ENCODE measurements around the gene AGT.
"Not testable (repeated sequence)": the region's sequence is repeated elsewhere in the genome, so short reads cannot be mapped to it uniquely, and the experiment has no call there.

The AGT gene

GRCh38 chr1:230674581-230674980 is 39.3 kb downstream of the AGT start:
- Mint-ChIP-seq H3K36me3 (ENCODE audit: low read depth) (peaks cover 70% of the 10 kb centered on the region), H3K27ac (no peak overlapping the region), H3K9me3 (no peaks in the 10 kb centered on the region), H3K27me3 (no peaks in the 10 kb centered on the region), H3K4me1 (ENCODE audit: low read depth) (peaks cover 4% of the 10 kb centered on the region), H3K4me3 (no peak overlapping the region)

- no peak overlapping the region for H3K4me3 Mint-ChIP-seq
- peaks cover 76% of the 10 kb centered on the region for H3K36me3 Mint-ChIP-seq (ENCODE audit: low read depth)
- H3K4me1 Mint-ChIP-seq (ENCODE audit: low read depth) = no peaks in the 10 kb centered on the region
- no peaks in the 10 kb centered on the region for H3K27me3 Mint-ChIP-seq
- no peak overlapping the region for H3K27ac Mint-ChIP-seq
- H3K9me3 Mint-ChIP-seq = no peaks in the 10 kb centered on the region
These were observed 44.4 kb downstream of the AGT start for GRCh38 chr1:230669543-230669942.

- no peaks in the 10 kb centered on the region for H3K9me3 Mint-ChIP-seq
- H3K4me3 Mint-ChIP-seq = no peak overlapping the region
- peaks cover 78% of the 10 kb centered on the region for H3K36me3 Mint-ChIP-seq (ENCODE audit: low read depth)
- no peaks in the 10 kb centered on the region for H3K4me1 Mint-ChIP-seq (ENCODE audit: low read depth)
- no peak overlapping the region for H3K27ac Mint-ChIP-seq
- H3K27me3 Mint-ChIP-seq = no peaks in the 10 kb centered on the region
These were observed 45.7 kb downstream of the AGT start for GRCh38 chr1:230668227-230668626.

GRCh38 chr1:230661976-230662375 is 51.9 kb downstream of the AGT start:
- Mint-ChIP-seq H3K4me1 (ENCODE audit: low read depth) (peaks cover 6% of the 10 kb centered on the region), H3K27ac (no peak overlapping the region), H3K9me3 (no peaks in the 10 kb centered on the region), H3K4me3 (no peak overlapping the region), H3K27me3 (no peaks in the 10 kb centered on the region), H3K36me3 (ENCODE audit: low read depth) (peaks cover 67% of the 10 kb centered on the region)

- Mint-ChIP-seq H3K36me3 (ENCODE audit: low read depth) (peaks cover 56% of the 10 kb centered on the region), H3K27ac (no peak overlapping the region), H3K4me3 (no peak overlapping the region), H3K27me3 (no peaks in the 10 kb centered on the region), H3K9me3 (no peaks in the 10 kb centered on the region), H3K4me1 (ENCODE audit: low read depth) (peaks cover 36% of the 10 kb centered on the region)
These were observed 55.2 kb downstream of the AGT start for GRCh38 chr1:230658691-230659090.

DNA sequence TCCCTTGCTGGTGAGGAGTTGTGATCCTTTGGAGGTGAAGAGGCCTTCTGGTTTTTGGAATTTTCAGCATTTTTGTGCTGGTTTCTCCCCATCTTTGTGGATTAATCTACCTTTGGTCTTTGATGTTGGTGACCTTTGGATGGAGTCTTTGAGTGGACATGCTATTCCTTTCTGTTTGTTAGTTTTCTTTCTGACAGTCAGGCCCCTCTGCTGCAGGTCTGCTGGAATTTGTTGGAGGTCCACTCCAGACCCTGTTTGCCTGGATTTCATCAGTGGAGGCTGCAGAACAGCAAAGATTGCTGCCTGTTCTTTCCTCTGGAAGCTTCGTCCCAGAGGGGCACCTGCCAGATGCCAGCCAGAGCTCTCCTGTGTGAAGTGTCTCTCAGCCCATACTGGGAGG is 55.8 kb downstream of the AGT start:
- not testable (repeated sequence) for H3K27me3 Mint-ChIP-seq
- H3K4me1 Mint-ChIP-seq (ENCODE audit: low read depth) = peaks cover 39% of the 10 kb centered on the region

GRCh38 chr1:230656719-230657118 is 57.2 kb downstream of the AGT start:
- not testable (repeated sequence) for H3K27me3 Mint-ChIP-seq, H3K9me3 Mint-ChIP-seq, H3K4me3 Mint-ChIP-seq, H3K27ac Mint-ChIP-seq
- Mint-ChIP-seq H3K4me1 (ENCODE audit: low read depth) (peaks cover 39% of the 10 kb centered on the region), H3K36me3 (ENCODE audit: low read depth) (peaks cover 45% of the 10 kb centered on the region)

More for the DNA sequence above, 55.8 kb downstream of the AGT start:
- not testable (repeated sequence) for H3K27ac Mint-ChIP-seq, H3K9me3 Mint-ChIP-seq, H3K4me3 Mint-ChIP-seq
- H3K36me3 Mint-ChIP-seq (ENCODE audit: low read depth) = peaks cover 53% of the 10 kb centered on the region

Data from stimulated activated naive CD8-positive, alpha-beta T cell treated with anti-CD3 and anti-CD28 coated beads, Interleukin-15, Interleukin-2, amounts not matched to agents 100 ng/mL and 50 ng/mL, for 24 hours (primary cell).